Spinal cord (tissue), 10 donors: Measurements from ENCODE around the gene DAB1. TPM values are rescaled to one million over a fixed set of nuclear protein-coding genes. Genes with fewer than 3 reads are reported as not detected.

Experiments used
- DNase-seq, 6 donors: peaks; one replicate each; pipeline versions ENCODE4 v3.0.0 to v3.0.0-alpha.2; 2013 to 2015; ENCODE audit warnings: low spot score in 6 of 6, low read depth in 4 of 6
- H3K27ac ChIP-seq: one replicate; pipeline ENCODE4 v1.5.1; 2013; ENCODE audit warnings: low read depth, low read length, control low read depth
- H3K27me3 ChIP-seq: one replicate; pipeline ENCODE4 v1.6.1; 2013; ENCODE audit warnings: low read length; ENCODE audit not compliant: control insufficient read depth, insufficient read depth
- H3K36me3 ChIP-seq: one replicate; pipeline ENCODE4 v1.6.1; 2013; ENCODE audit warnings: low read length; ENCODE audit not compliant: control insufficient read depth, insufficient read depth
- H3K4me1 ChIP-seq: one replicate; pipeline ENCODE4 v1.6.1; 2013; ENCODE audit warnings: low read length; ENCODE audit not compliant: control insufficient read depth, insufficient read depth
- H3K4me3 ChIP-seq: one replicate; pipeline ENCODE4 v1.5.1; 2013; ENCODE audit warnings: low read depth, low read length, control low read depth
- H3K9me3 ChIP-seq: one replicate; pipeline ENCODE4 v1.6.1; 2013; ENCODE audit warnings: low read length; ENCODE audit not compliant: control insufficient read depth, insufficient read depth
- WGBS: methylation state at CpG from one replicate; pipeline ENCODE4 v1.1.5; 2013; ENCODE audit warnings: missing lambda C conversion rate; ENCODE audit not compliant: insufficient coverage; 5-methylcytosine and 5-hydroxymethylcytosine counted together
- polyA plus RNA-seq, 2 donors: library from polyadenylated mRNA; unstranded; fragments of 120-200 nt; gene quantifications; one replicate each; pipeline ENCODE4 v1.2.1, GENCODE V29; 2013; ENCODE audit not compliant: insufficient read length in 2 of 2
- total RNA-seq, 2 donors: library from RNA; depleted of rRNA in 1 of 2; stranded (reverse); fragments of 120-200 nt in 1 of 2; fragments of >200 nt in 1 of 2; gene quantifications; one replicate each; pipeline versions ENCODE4 v1.2.3 to v1.2.4, GENCODE V29; 2013 to 2014
- donor health status: healthy.

Gene DAB1
- total and polyA plus RNA-seq, 4 donors, result 8.3 to 27.9 (median 16.9) TPM

- peak in 2 of 6 donors; percentile 36 to 70 for DNase-seq
- no peak overlapping the region for H3K4me3 ChIP-seq
- H3K4me1 ChIP-seq, result no peaks in the 10 kb centered on the region
- no peaks in the 10 kb centered on the region for H3K36me3 ChIP-seq
- no peaks in the 10 kb centered on the region for H3K27me3 ChIP-seq
- no peaks in the 10 kb centered on the region for H3K9me3 ChIP-seq
- WGBS, result 48% methylated on average over 3 of the region's 7 CpGs
- no peak overlapping the region for H3K27ac ChIP-seq
Measured at GRCh38 chr1:57064379-57065140, 359.3 kb downstream of the DAB1 start.

GRCh38 chr1:57063406-57064125, 360.3 kb downstream of the DAB1 start:
- no CpG with 5 or more reads among the region's 6 CpGs for WGBS
- H3K27me3 ChIP-seq, result no peaks in the 10 kb centered on the region
- peak in 1 of 6 donors; percentile 28 for DNase-seq
- H3K9me3 ChIP-seq, result no peaks in the 10 kb centered on the region
- H3K27ac ChIP-seq, result no peak overlapping the region
- no peak overlapping the region for H3K4me3 ChIP-seq
- H3K4me1 ChIP-seq, result no peaks in the 10 kb centered on the region
- H3K36me3 ChIP-seq, result no peaks in the 10 kb centered on the region

- Histone ChIP-seq H3K27ac (no peak overlapping the region), H3K4me3 (no peak overlapping the region), H3K4me1 (no peaks in the 10 kb centered on the region), H3K27me3 (no peaks in the 10 kb centered on the region), H3K36me3 (no peaks in the 10 kb centered on the region), H3K9me3 (no peaks in the 10 kb centered on the region)
- no peak for DNase-seq
- no CpG with 5 or more reads among the region's 1 CpG for WGBS
Measured at GRCh38 chr1:57061369-57061768, 362.5 kb downstream of the DAB1 start.

GRCh38 chr1:57060451-57060850, 363.4 kb downstream of the DAB1 start:
- DNase-seq, result no peak

DNA sequence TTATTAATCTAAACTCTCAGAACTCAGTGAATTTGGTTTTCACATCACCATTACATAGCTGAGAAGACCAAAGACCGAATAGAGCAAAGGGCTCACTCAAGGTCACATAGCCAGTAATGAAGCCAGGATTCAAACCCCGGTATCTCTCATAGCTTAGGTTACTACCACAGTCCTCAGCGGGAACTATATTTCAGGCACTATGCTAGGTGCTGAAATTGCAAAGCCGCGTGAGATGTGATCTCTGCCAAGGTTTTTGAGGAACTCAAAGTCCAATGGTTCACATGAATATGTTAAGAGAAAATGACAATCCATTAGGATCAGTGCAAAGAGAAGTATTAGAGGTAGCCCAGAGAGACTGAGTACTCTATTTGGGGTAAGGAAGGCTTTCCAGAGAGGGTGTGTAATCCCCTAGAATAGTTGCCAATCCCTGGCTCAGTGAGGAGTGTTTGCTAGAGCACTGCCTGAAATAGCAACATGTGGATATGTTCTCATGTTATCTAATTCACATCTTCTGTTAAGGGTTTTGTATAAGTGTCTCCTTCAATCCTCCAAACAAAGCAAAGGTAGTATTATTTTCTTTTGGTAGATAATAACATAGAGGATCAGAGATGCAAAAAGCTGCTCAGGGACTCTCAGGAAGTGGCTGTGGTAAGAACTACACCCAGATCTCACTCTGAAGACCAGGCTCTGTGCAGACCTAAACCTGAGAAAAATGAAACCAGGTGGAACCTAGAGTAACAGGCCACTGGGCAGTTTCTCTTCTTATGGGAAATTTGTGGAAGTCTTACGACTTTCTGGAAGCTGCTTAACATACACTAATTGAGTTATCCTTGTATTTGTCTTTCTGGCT, 365.0 kb downstream of the DAB1 start:
- no peaks in the 10 kb centered on the region for H3K4me1 ChIP-seq
- no peaks in the 10 kb centered on the region for H3K27me3 ChIP-seq
- no peaks in the 10 kb centered on the region for H3K9me3 ChIP-seq
- WGBS, result 97% methylated on average over 5 of the region's 6 CpGs
- no peaks in the 10 kb centered on the region for H3K36me3 ChIP-seq
- no peak overlapping the region for H3K27ac ChIP-seq
- DNase-seq, result no peak
- no peak overlapping the region for H3K4me3 ChIP-seq

More at GRCh38 chr1:57060451-57060850, 363.4 kb downstream of the DAB1 start:
- no peak overlapping the region for H3K27ac ChIP-seq
- H3K4me3 ChIP-seq, result no peak overlapping the region
- no peaks in the 10 kb centered on the region for H3K36me3 ChIP-seq
- no peaks in the 10 kb centered on the region for H3K4me1 ChIP-seq
- H3K27me3 ChIP-seq, result no peaks in the 10 kb centered on the region
- 90% methylated on average over 2 of the region's 3 CpGs for WGBS
- H3K9me3 ChIP-seq, result no peaks in the 10 kb centered on the region

GRCh38 chr1:57048856-57049255, 375.0 kb downstream of the DAB1 start:
- Histone ChIP-seq H3K36me3 (no peaks in the 10 kb centered on the region), H3K27ac (no peak overlapping the region), H3K9me3 (no peaks in the 10 kb centered on the region), H3K27me3 (no peaks in the 10 kb centered on the region), H3K4me1 (no peaks in the 10 kb centered on the region), H3K4me3 (no peak overlapping the region)
- WGBS, result 31% methylated on average over 4 of the region's 9 CpGs
- DNase-seq, result peak in 1 of 6 donors; percentile 57

- peak in 1 of 6 donors; percentile 77 for DNase-seq
- H3K27me3 ChIP-seq, result no peaks in the 10 kb centered on the region
- H3K36me3 ChIP-seq, result no peaks in the 10 kb centered on the region
- WGBS, result no CpG with 5 or more reads among the region's 1 CpG
- H3K4me1 ChIP-seq, result no peaks in the 10 kb centered on the region
- no peak overlapping the region for H3K4me3 ChIP-seq
- H3K27ac ChIP-seq, result no peak overlapping the region
- no peaks in the 10 kb centered on the region for H3K9me3 ChIP-seq
Measured at GRCh38 chr1:57046462-57046861, 377.4 kb downstream of the DAB1 start.

GRCh38 chr1:57041901-57042300, 382.0 kb downstream of the DAB1 start:
- H3K27ac ChIP-seq, result no peak overlapping the region
- WGBS, result 91% methylated on average over 2 of the region's 3 CpGs

DNA sequence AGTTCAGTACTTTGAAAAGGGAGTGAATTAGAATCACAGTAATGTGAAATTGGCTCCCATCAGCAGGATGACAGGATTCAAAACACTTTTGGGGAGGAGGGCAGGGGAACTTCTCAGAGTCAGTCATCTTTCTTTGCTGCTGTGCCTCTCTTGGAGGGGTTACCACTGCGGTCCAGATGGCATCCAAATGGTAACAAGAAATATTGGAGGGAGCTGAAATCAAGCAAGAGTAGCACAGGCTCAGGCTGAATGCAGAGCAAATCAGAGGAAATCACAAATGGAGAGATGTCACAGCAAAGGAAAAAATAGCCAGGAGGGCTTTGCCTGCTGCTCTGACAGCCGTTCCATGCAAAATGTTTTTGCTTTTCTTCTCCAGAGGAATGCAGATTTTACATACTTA, 383.0 kb downstream of the DAB1 start:
- no peaks in the 10 kb centered on the region for H3K4me1 ChIP-seq
- DNase-seq, result peak in 2 of 6 donors; percentile 28 to 95
- H3K27ac ChIP-seq, result no peak overlapping the region
- no peaks in the 10 kb centered on the region for H3K9me3 ChIP-seq
- WGBS, result 85% methylated on average over 1 of the region's 2 CpGs
- H3K4me3 ChIP-seq, result no peak overlapping the region
- H3K27me3 ChIP-seq, result no peaks in the 10 kb centered on the region
- no peaks in the 10 kb centered on the region for H3K36me3 ChIP-seq

More at GRCh38 chr1:57041901-57042300, 382.0 kb downstream of the DAB1 start:
- no peaks in the 10 kb centered on the region for H3K27me3 ChIP-seq
- no peaks in the 10 kb centered on the region for H3K9me3 ChIP-seq
- H3K4me1 ChIP-seq, result no peaks in the 10 kb centered on the region
- H3K4me3 ChIP-seq, result no peak overlapping the region
- DNase-seq, result no peak
- H3K36me3 ChIP-seq, result no peaks in the 10 kb centered on the region
